Gastrocnemius medialis (tissue), 4 donors: Measurements from ENCODE around the gene WDR62.

Experiments
- POLR2A ChIP-seq, 2 donors: fragments of 450-650 bp; IDR thresholded peaks; one replicate each; pipeline ENCODE4 v1.6.1; 2017; ENCODE audit warnings: antibody characterized with exemption in 2 of 2, mild to moderate bottlenecking in 2 of 2, moderate library complexity in 2 of 2
- TF ChIP-seq, protein P1 (sequence below), 5 experiments: fragments of 450-650 bp in 3 of 5; fragments of 200-600 bp in 2 of 5; sonication (generic) in 2 of 5; IDR thresholded peaks in 4 of 5; conservative IDR thresholded peaks in 1 of 5; 1 replicate in 4 of 5; 2 replicates in 1 of 5; pipeline ENCODE4 v1.5.1; 2016 to 2019; ENCODE audit warnings: antibody characterized with exemption in 5 of 5, mild to moderate bottlenecking in 3 of 5, moderate library complexity in 3 of 5

DNA sequence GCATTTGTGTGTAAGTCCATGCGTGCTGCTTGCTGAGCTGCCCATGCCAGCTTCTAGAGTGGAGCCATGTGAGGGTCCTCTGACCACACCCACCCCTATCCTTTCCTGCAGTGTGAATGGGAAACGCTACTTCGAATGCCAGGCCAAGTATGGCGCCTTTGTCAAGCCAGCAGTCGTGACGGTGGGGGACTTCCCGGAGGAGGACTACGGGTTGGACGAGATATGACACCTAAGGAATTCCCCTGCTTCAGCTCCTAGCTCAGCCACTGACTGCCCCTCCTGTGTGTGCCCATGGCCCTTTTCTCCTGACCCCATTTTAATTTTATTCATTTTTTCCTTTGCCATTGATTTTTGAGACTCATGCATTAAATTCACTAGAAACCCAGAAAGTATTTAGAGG, 70.9 kb downstream of the WDR62 start:
- TF ChIP-seq, protein P1, sequence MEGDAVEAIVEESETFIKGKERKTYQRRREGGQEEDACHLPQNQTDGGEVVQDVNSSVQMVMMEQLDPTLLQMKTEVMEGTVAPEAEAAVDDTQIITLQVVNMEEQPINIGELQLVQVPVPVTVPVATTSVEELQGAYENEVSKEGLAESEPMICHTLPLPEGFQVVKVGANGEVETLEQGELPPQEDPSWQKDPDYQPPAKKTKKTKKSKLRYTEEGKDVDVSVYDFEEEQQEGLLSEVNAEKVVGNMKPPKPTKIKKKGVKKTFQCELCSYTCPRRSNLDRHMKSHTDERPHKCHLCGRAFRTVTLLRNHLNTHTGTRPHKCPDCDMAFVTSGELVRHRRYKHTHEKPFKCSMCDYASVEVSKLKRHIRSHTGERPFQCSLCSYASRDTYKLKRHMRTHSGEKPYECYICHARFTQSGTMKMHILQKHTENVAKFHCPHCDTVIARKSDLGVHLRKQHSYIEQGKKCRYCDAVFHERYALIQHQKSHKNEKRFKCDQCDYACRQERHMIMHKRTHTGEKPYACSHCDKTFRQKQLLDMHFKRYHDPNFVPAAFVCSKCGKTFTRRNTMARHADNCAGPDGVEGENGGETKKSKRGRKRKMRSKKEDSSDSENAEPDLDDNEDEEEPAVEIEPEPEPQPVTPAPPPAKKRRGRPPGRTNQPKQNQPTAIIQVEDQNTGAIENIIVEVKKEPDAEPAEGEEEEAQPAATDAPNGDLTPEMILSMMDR (IDR thresholded peaks at IDR 0.05 in 4 of 5, conservative IDR thresholded peaks at IDR 0.05 in 1 of 5) = no peak
- TF ChIP-seq POLR2A (IDR thresholded peaks at IDR 0.05) = no peak
